Measurements from ENCODE around the gene SARDH. TPM values are rescaled to one million over a fixed set of nuclear protein-coding genes. Genes with fewer than 3 reads are reported as not detected.

The SARDH gene
- total and polyA plus RNA-seq, 4 experiments from 2014 or later: 2.5 to 19.3 (median 11.4) TPM

- Histone ChIP-seq H3K4me1 (ENCODE audit: insufficient read depth, low read length) (no peaks in the 10 kb centered on the region), H3K27ac (ENCODE audit: low read depth, low read length) (no peak overlapping the region), H3K27me3 (ENCODE audit: insufficient read depth, low read length) (no peaks in the 10 kb centered on the region), H3K36me3 (ENCODE audit: insufficient read depth, low read length) (no peaks in the 10 kb centered on the region), H3K9me3 (ENCODE audit: control insufficient read depth in 1 of 2, low read length in 2 of 2) (no peaks in the 10 kb centered on the region), H3K4me3 (ENCODE audit: low read length in 2 of 2) (no peak overlapping the region)
- ChIA-PET POLR2A (ENCODE audit: partially characterized antibody) (no interaction called here), CTCF (ENCODE audit: partially characterized antibody) (no interaction called here)
- Mint-ChIP-seq H3K4me3 (no peak overlapping the region), H3K9me3 (no peaks in the 10 kb centered on the region), H3K36me3 (no peaks in the 10 kb centered on the region), H3K27ac (peak overlapping the region in 1 of 7 donors; percentile 36), H3K4me1 (peaks cover 0 to 7% (median 4%) of the 10 kb centered on the region in 4 donors), H3K27me3 (peaks cover 7 to 10% of the 10 kb centered on the region in 2 donors)
- no peak for DNase-seq
- intact Hi-C loops (cut with micrococcal nuclease): no loop called here
Observed at GRCh38 chr9:133647765-133648469, 90.2 kb downstream of the SARDH start.

- ChIA-PET POLR2A (ENCODE audit: partially characterized antibody) (no interaction called here), CTCF (ENCODE audit: partially characterized antibody) (no interaction called here)
- Histone ChIP-seq H3K9me3 (ENCODE audit: control insufficient read depth in 1 of 2, low read length in 2 of 2) (no peaks in the 10 kb centered on the region), H3K4me1 (ENCODE audit: insufficient read depth, low read length) (no peaks in the 10 kb centered on the region), H3K36me3 (ENCODE audit: insufficient read depth, low read length) (no peaks in the 10 kb centered on the region), H3K4me3 (ENCODE audit: low read length in 2 of 2) (no peak overlapping the region), H3K27me3 (ENCODE audit: insufficient read depth, low read length) (no peaks in the 10 kb centered on the region), H3K27ac (ENCODE audit: low read depth, low read length) (no peak overlapping the region)
- Mint-ChIP-seq H3K4me1 (peaks cover 0 to 7% (median 4%) of the 10 kb centered on the region in 4 donors), H3K9me3 (no peaks in the 10 kb centered on the region), H3K36me3 (no peaks in the 10 kb centered on the region), H3K27ac (peak overlapping the region in 1 of 7 donors; percentile 47), H3K27me3 (peaks cover 5 to 7% of the 10 kb centered on the region in 2 donors), H3K4me3 (no peak overlapping the region)
- intact Hi-C loops (cut with micrococcal nuclease): no loop called here
- DNase-seq: peak in 1 of 5 donors; percentile 11
Observed at GRCh38 chr9:133647148-133647547, 91.0 kb downstream of the SARDH start.

GRCh38 chr9:133645021-133645765 lies 93.0 kb downstream of the SARDH start:
- Histone ChIP-seq H3K9me3 (ENCODE audit: control insufficient read depth in 1 of 2, low read length in 2 of 2) (no peaks in the 10 kb centered on the region), H3K27ac (ENCODE audit: low read depth, low read length) (no peak overlapping the region), H3K4me3 (ENCODE audit: low read length in 2 of 2) (no peak overlapping the region), H3K27me3 (ENCODE audit: insufficient read depth, low read length) (no peaks in the 10 kb centered on the region), H3K36me3 (ENCODE audit: insufficient read depth, low read length) (no peaks in the 10 kb centered on the region), H3K4me1 (ENCODE audit: insufficient read depth, low read length) (no peaks in the 10 kb centered on the region)
- no peaks in the 10 kb centered on the region for H3K36me3 Mint-ChIP-seq
- intact Hi-C loops (cut with micrococcal nuclease): no loop called here
- peaks cover 0 to 7% (median 4%) of the 10 kb centered on the region in 4 donors for H3K4me1 Mint-ChIP-seq
- no peak for DNase-seq
- peak overlapping the region in 1 of 7 donors; percentile 60 for H3K27ac Mint-ChIP-seq
- peaks cover 5 to 12% of the 10 kb centered on the region in 2 donors for H3K27me3 Mint-ChIP-seq
- CTCF ChIA-PET (ENCODE audit: partially characterized antibody): no interaction called here
- POLR2A ChIA-PET (ENCODE audit: partially characterized antibody): interaction anchor here (1.6 kb wide), 1 partner anchor 57 kb away, joined by 3 read pairs; no protein-coding TSS in a partner anchor
- no peak overlapping the region for H3K4me3 Mint-ChIP-seq
- H3K9me3 Mint-ChIP-seq: no peaks in the 10 kb centered on the region

GRCh38 chr9:133643978-133644760 lies 94.0 kb downstream of the SARDH start:
- Histone ChIP-seq H3K9me3 (ENCODE audit: control insufficient read depth in 1 of 2, low read length in 2 of 2) (no peaks in the 10 kb centered on the region), H3K4me3 (ENCODE audit: low read length in 2 of 2) (no peak overlapping the region), H3K4me1 (ENCODE audit: insufficient read depth, low read length) (no peaks in the 10 kb centered on the region), H3K27me3 (ENCODE audit: insufficient read depth, low read length) (no peaks in the 10 kb centered on the region), H3K27ac (ENCODE audit: low read depth, low read length) (no peak overlapping the region), H3K36me3 (ENCODE audit: insufficient read depth, low read length) (no peaks in the 10 kb centered on the region)
- ChIA-PET CTCF (ENCODE audit: partially characterized antibody) (no interaction called here), POLR2A (ENCODE audit: partially characterized antibody) (interaction anchor here (1.6 kb wide), 1 partner anchor 58 kb away, joined by 3 read pairs; no protein-coding TSS in a partner anchor)
- no peak overlapping the region for H3K27ac Mint-ChIP-seq
- no peak overlapping the region for H3K4me3 Mint-ChIP-seq
- peaks cover 0 to 7% (median 4%) of the 10 kb centered on the region in 4 donors for H3K4me1 Mint-ChIP-seq
- intact Hi-C loops (cut with micrococcal nuclease): no loop called here
- H3K36me3 Mint-ChIP-seq: no peaks in the 10 kb centered on the region
- peaks cover 2 to 9% of the 10 kb centered on the region in 2 donors for H3K27me3 Mint-ChIP-seq
- DNase-seq: no peak
- H3K9me3 Mint-ChIP-seq: no peaks in the 10 kb centered on the region

GRCh38 chr9:133643362-133643755 lies 94.8 kb downstream of the SARDH start:
- Histone ChIP-seq H3K36me3 (ENCODE audit: insufficient read depth, low read length) (no peaks in the 10 kb centered on the region), H3K27me3 (ENCODE audit: insufficient read depth, low read length) (no peaks in the 10 kb centered on the region), H3K9me3 (ENCODE audit: control insufficient read depth in 1 of 2, low read length in 2 of 2) (no peaks in the 10 kb centered on the region), H3K27ac (ENCODE audit: low read depth, low read length) (no peak overlapping the region), H3K4me1 (ENCODE audit: insufficient read depth, low read length) (no peaks in the 10 kb centered on the region), H3K4me3 (ENCODE audit: low read length in 2 of 2) (no peak overlapping the region)
- Mint-ChIP-seq H3K4me1 (peaks cover 0 to 7% (median 4%) of the 10 kb centered on the region in 4 donors), H3K9me3 (no peaks in the 10 kb centered on the region), H3K27ac (no peak overlapping the region), H3K36me3 (no peaks in the 10 kb centered on the region), H3K27me3 (peaks cover 0 to 9% of the 10 kb centered on the region in 2 donors), H3K4me3 (no peak overlapping the region)
- ChIA-PET POLR2A (ENCODE audit: partially characterized antibody) (interaction anchor here (1.6 kb wide), 1 partner anchor 59 kb away, joined by 3 read pairs; no protein-coding TSS in a partner anchor), CTCF (ENCODE audit: partially characterized antibody) (no interaction called here)
- DNase-seq: no peak
- intact Hi-C loops (cut with micrococcal nuclease): no loop called here

- DNase-seq: no peak
- Histone ChIP-seq H3K36me3 (ENCODE audit: insufficient read depth, low read length) (no peaks in the 10 kb centered on the region), H3K9me3 (ENCODE audit: control insufficient read depth in 1 of 2, low read length in 2 of 2) (no peaks in the 10 kb centered on the region), H3K27me3 (ENCODE audit: insufficient read depth, low read length) (no peaks in the 10 kb centered on the region), H3K4me1 (ENCODE audit: insufficient read depth, low read length) (no peaks in the 10 kb centered on the region), H3K27ac (ENCODE audit: low read depth, low read length) (no peak overlapping the region), H3K4me3 (ENCODE audit: low read length in 2 of 2) (no peak overlapping the region)
- H3K4me1 Mint-ChIP-seq: peaks cover 0 to 7% (median 4%) of the 10 kb centered on the region in 4 donors
- intact Hi-C loops (cut with micrococcal nuclease): no loop called here
- CTCF ChIA-PET (ENCODE audit: partially characterized antibody): no interaction called here
- H3K27ac Mint-ChIP-seq: no peak overlapping the region
- H3K36me3 Mint-ChIP-seq: no peaks in the 10 kb centered on the region
- peaks cover 0 to 7% of the 10 kb centered on the region in 2 donors for H3K27me3 Mint-ChIP-seq
- H3K4me3 Mint-ChIP-seq: no peak overlapping the region
- POLR2A ChIA-PET (ENCODE audit: partially characterized antibody): no interaction called here
- H3K9me3 Mint-ChIP-seq: no peaks in the 10 kb centered on the region
Observed at GRCh38 chr9:133642708-133643361, 95.3 kb downstream of the SARDH start.
